ENCODE data around the gene CALHM5.
A peak's percentile ranks its signal among the peaks of the same experiment; 100 is the strongest.

DNA sequence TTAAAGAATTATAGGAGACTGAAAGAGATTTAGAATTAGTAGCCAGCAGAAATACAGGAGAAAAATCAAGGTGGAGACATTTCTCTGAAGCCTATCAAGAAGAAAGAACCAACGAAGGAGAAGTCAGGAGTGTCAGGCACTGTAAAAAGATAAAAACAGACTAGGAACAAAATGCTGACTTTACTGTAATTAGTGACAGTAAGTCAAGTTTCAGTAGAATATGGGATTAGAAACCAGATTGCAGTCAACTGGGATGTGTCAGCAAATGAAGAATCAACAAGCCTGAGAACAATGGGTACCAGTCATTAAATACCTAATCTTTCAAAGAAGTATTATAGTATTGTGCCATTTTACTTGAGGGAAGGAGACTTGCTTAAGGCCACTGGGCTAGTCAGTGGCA lies 28.7 kb upstream of the CALHM5 start:
- TF ChIP-seq CC2D1A (IDR thresholded peaks at IDR 0.05) (no peak), TOE1 (IDR thresholded peaks at IDR 0.05; ENCODE audit: borderline replicate concordance) (no peak), TOE1 (CRISPR knock-in tag; IDR thresholded peaks at IDR 0.05; ENCODE audit: borderline replicate concordance, low read depth) (no peak), ZFX (CRISPR knock-in tag; IDR thresholded peaks at IDR 0.05) (no peak), RAD21 (CRISPR knock-in tag; conservative IDR thresholded peaks at IDR 0.05 in 1 of 2, IDR thresholded peaks at IDR 0.05 in 1 of 2) (no peak), PTTG1 (tag; IDR thresholded peaks at IDR 0.05; ENCODE audit: low read depth) (no peak), MAFF (IDR thresholded peaks at IDR 0.05; ENCODE audit: low read length) (peak; percentile 47)
- TF ChIP-seq, protein P1, sequence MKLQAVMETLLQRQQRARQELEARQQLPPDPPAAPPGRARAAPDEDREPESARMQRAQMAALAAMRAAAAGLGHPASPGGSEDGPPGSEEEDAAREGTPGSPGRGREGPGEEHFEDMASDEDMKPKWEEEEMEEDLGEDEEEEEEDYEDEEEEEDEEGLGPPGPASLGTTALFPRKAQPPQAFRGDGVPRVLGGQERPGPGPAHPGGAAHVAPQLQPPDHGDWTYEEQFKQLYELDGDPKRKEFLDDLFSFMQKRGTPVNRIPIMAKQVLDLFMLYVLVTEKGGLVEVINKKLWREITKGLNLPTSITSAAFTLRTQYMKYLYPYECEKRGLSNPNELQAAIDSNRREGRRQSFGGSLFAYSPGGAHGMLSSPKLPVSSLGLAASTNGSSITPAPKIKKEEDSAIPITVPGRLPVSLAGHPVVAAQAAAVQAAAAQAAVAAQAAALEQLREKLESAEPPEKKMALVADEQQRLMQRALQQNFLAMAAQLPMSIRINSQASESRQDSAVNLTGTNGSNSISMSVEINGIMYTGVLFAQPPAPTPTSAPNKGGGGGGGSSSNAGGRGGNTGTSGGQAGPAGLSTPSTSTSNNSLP (IDR thresholded peaks at IDR 0.05; ENCODE audit: borderline replicate concordance, low read depth, low read length), result no peak
- TF ChIP-seq, protein P2, sequence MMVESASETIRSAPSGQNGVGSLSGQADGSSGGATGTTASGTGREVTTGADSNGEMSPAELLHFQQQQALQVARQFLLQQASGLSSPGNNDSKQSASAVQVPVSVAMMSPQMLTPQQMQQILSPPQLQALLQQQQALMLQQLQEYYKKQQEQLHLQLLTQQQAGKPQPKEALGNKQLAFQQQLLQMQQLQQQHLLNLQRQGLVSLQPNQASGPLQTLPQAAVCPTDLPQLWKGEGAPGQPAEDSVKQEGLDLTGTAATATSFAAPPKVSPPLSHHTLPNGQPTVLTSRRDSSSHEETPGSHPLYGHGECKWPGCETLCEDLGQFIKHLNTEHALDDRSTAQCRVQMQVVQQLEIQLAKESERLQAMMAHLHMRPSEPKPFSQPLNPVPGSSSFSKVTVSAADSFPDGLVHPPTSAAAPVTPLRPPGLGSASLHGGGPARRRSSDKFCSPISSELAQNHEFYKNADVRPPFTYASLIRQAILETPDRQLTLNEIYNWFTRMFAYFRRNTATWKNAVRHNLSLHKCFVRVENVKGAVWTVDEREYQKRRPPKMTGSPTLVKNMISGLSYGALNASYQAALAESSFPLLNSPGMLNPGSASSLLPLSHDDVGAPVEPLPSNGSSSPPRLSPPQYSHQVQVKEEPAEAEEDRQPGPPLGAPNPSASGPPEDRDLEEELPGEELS (CRISPR knock-in tag; IDR thresholded peaks at IDR 0.05; ENCODE audit: borderline replicate concordance), result no peak
- TF ChIP-seq, protein P3, sequence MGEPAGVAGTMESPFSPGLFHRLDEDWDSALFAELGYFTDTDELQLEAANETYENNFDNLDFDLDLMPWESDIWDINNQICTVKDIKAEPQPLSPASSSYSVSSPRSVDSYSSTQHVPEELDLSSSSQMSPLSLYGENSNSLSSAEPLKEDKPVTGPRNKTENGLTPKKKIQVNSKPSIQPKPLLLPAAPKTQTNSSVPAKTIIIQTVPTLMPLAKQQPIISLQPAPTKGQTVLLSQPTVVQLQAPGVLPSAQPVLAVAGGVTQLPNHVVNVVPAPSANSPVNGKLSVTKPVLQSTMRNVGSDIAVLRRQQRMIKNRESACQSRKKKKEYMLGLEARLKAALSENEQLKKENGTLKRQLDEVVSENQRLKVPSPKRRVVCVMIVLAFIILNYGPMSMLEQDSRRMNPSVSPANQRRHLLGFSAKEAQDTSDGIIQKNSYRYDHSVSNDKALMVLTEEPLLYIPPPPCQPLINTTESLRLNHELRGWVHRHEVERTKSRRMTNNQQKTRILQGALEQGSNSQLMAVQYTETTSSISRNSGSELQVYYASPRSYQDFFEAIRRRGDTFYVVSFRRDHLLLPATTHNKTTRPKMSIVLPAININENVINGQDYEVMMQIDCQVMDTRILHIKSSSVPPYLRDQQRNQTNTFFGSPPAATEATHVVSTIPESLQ (CRISPR knock-in tag; IDR thresholded peaks at IDR 0.05), result no peak
- TF ChIP-seq, protein P4, sequence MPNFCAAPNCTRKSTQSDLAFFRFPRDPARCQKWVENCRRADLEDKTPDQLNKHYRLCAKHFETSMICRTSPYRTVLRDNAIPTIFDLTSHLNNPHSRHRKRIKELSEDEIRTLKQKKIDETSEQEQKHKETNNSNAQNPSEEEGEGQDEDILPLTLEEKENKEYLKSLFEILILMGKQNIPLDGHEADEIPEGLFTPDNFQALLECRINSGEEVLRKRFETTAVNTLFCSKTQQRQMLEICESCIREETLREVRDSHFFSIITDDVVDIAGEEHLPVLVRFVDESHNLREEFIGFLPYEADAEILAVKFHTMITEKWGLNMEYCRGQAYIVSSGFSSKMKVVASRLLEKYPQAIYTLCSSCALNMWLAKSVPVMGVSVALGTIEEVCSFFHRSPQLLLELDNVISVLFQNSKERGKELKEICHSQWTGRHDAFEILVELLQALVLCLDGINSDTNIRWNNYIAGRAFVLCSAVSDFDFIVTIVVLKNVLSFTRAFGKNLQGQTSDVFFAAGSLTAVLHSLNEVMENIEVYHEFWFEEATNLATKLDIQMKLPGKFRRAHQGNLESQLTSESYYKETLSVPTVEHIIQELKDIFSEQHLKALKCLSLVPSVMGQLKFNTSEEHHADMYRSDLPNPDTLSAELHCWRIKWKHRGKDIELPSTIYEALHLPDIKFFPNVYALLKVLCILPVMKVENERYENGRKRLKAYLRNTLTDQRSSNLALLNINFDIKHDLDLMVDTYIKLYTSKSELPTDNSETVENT (CRISPR knock-in tag; IDR thresholded peaks at IDR 0.05), result no peak
